Peyer's patch (tissue), 4 donors: ENCODE results near the gene DLGAP4.

Experiments used
- POLR2A ChIP-seq, 2 donors: fragments of 450-650 bp; IDR thresholded peaks; one replicate each; pipeline ENCODE4 v1.5.1; 2017; ENCODE audit warnings: antibody characterized with exemption in 2 of 2, mild to moderate bottlenecking in 2 of 2, moderate library complexity in 2 of 2
- TF ChIP-seq, protein P1 (sequence below), 6 experiments: fragments of 450-650 bp in 4 of 6; fragments of 200-600 bp in 2 of 6; sonication (generic) in 1 of 6; IDR thresholded peaks; one replicate each; pipeline ENCODE4 v1.5.1; 2017 to 2019; ENCODE audit warnings: antibody characterized with exemption in 6 of 6, mild to moderate bottlenecking in 3 of 6, moderate library complexity in 1 of 6

DNA sequence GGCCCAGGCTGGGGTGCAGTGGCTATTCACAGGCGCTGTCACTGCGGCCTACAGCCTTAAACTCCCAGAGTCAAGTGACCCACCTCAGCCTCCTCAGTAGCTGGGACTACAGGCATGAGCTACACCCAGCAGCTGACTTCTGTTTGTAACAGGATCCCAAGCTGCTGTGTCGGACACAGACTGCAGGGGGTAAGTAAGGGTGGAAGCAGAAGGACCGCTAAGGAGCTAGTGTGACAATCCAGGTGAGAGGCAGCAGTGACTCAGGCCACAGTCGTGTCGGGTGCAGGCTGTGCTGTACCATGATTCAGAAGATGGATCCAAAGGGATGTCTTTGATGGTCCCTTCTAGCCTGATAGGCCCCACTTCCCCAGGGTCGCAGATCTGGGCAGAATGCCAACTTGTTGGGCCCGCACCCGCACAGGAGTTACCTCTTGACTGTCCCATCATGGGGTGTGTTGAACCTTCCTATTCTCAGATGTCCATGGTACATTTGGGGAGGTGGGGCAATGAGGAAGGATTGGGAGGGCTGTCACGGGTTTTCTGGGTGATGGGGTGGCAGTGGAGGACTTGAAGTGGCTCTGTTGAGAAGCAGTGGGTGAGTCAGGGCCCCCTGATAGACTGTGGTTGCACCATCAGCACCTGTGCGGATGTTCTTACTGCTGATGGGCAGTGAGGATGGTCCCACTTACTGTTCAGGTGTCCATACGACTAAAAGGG, 44.6 kb upstream of the DLGAP4 start:
- TF ChIP-seq, protein P1, sequence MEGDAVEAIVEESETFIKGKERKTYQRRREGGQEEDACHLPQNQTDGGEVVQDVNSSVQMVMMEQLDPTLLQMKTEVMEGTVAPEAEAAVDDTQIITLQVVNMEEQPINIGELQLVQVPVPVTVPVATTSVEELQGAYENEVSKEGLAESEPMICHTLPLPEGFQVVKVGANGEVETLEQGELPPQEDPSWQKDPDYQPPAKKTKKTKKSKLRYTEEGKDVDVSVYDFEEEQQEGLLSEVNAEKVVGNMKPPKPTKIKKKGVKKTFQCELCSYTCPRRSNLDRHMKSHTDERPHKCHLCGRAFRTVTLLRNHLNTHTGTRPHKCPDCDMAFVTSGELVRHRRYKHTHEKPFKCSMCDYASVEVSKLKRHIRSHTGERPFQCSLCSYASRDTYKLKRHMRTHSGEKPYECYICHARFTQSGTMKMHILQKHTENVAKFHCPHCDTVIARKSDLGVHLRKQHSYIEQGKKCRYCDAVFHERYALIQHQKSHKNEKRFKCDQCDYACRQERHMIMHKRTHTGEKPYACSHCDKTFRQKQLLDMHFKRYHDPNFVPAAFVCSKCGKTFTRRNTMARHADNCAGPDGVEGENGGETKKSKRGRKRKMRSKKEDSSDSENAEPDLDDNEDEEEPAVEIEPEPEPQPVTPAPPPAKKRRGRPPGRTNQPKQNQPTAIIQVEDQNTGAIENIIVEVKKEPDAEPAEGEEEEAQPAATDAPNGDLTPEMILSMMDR (IDR thresholded peaks at IDR 0.05), result no peak
- TF ChIP-seq POLR2A (IDR thresholded peaks at IDR 0.05), result no peak
